ENCODE results near the gene ZDHHC14.
"Not testable (repeated sequence)": the region's sequence is repeated elsewhere in the genome, so short reads cannot be mapped to it uniquely, and the experiment has no call there.

The ZDHHC14 gene

DNA sequence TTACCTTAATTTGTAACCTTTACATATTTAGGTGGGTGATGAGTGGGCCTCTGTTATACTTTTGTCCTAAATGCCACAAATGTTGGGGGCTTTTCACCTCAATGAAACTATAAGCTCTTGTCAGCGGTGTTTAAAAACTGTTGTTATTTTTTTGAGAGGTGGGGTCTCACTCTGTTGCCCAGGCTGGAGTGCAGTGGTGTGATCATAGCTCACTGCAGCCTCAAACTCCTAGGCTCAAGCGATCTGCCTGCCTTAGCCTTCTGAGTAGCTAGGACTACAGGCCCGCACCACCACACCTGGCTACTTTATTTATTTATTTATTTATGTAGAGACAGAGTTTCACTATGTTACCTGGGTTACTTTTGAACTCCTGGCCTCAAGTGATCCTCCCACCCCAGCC is 66.7 kb downstream of the ZDHHC14 start:
- DNase-seq = no peak

DNA sequence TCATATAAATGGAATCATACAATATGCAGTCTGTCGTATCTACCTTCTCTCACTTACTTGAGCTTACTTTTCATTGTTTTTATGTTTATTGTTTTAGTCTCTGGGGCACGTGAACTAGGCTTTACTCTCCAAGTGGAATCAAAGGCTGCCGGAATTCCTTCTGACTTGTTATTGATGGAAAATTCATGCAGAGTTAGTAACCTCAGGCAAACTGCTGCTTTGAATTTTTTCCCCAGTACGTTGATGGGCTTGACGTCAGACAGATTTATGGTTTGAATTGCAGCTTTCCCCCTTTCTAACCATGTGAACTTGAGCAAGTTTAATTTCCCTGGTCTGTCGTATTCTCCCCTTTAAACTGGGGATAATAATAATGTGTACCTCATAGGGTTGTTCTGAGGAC is 68.6 kb downstream of the ZDHHC14 start:
- DNase-seq = peak; percentile 26

DNA sequence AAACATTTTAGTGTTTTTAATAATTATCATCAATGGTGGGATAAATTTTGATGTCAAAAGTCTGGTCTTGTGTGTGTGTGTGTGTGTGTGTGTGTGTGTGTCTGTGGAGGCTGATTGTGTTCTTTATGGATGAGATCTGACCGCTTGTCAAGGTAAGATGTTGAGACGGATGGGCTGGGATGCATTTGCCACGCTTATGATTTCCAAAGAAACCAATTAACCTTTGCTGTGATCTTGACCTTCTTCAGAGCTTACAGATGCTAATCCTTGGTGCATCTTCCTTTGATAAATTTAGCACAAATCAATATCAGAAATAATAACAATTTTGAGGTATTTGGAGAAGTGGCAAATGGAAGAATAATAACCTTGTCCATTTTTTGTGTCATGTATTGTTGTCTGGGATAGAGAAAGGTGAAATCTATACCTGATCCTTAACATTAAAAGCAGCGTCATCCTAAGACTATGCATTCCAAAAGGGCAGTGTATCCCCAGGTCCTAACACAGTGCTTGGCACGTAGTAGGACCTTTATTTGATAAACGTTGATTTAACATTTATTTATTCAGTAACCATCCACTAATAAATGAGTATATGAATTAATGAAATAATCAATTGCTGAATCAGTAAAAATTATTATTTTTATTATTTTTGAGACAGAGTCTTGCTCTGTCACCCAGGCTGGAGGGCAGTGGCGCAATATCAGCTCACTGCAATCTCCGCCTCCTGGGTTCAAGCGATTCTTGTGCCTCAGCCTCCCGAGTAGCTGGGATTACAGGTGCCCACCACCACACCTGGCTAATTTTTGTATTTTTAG is 70.1 kb downstream of the ZDHHC14 start:
- no peak for DNase-seq

DNA sequence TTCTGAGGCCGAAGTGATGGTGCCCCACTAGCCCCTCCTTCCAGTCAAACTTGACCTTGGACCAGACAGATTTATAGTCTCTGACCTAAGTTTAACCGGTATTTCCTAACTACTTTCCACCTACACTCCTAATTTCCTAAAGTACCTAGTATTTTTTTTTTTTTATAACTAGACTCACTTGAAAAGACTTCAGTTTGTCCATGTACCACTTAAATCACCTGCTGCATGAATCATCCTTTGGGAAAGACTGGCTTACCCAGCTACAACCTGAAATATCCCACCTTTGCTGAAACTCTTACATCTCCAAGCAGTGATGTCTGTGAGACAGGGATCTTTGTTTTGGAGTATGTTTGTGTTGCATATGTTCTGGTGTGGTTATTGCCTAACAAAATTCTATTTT is 71.1 kb downstream of the ZDHHC14 start:
- no peak for DNase-seq

DNA sequence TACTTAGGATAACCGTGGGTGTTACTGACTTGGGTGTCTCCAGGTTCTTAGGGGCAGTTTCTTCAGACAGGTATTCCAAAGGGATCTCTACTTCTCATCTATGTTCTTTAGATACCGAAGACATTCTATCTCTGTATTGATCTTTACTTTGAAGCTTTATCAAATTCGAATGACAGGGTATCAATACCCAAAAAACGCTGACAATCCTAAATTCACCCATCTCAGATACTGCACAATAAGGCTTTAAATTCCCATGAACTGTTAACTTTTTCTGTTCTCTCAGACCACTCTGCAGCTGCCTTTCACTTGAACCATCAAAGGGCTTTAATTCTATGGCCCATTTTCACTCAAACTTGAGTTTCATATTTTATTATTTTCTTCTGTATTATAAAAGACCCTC is 72.1 kb downstream of the ZDHHC14 start:
- DNase-seq = no peak

DNA sequence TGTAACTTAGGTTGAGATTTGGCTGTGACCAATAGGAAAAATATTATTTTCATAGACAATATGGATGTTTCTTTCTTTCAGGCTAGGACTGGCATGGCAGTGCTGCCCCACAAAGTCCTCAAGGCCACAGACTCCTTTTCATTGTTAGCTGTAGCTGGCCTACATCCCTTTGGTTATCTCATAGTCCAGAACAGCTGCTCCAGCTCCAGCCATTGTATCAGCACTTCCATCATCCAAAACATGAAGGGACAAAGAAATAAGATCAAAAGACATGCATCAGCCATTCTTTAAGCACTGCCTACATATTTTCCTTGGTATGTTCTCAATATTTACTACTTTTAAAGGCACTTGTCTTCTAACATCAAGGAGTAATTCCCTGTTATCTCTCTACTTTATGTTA is 73.0 kb downstream of the ZDHHC14 start:
- no peak for DNase-seq

DNA sequence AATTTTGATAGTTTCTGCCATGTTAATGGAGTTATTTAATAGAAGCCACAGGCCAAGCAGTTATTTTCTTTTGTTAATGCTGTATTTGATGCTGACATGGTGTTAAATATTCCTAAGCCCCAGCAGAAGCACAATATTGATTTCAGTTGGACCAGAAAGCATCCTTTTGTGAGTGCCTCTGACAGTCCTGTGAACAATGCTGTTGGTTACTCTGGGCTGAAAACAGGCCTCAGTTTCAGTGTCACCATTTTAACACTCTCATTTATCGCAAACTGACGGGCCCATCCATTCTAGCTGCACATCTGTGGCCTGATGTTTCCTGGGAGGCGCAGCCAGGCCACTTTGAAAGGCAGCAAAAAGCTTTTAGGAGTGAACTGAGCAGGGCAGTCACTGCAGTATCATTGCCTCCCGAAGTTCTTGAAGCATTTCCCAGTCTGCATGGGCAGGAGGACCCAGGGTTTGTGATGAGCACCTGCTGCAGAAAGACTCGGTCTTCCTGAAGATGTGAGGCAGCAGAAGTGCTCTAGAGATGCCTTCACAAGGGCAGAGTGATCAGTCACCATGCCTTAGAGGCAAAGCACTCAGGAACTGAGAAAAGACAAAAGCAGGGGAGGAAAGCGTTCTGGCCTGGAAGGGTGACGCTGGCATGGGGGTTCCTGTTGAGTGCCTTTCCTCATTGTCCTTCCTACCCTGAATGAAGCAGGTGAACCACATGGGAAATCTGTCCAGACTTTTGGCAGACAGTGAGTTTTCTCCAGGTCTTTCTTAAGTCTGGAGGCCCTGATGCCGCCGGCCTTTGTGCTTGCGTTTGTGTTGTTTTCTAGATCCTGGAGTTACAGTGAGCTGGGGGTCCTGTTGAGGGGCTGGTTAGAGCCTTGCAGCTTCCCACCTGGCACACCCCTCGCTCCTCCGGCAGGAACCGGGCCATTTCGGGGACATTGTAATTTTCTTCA is 74.0 kb downstream of the ZDHHC14 start:
- no peak for DNase-seq

DNA sequence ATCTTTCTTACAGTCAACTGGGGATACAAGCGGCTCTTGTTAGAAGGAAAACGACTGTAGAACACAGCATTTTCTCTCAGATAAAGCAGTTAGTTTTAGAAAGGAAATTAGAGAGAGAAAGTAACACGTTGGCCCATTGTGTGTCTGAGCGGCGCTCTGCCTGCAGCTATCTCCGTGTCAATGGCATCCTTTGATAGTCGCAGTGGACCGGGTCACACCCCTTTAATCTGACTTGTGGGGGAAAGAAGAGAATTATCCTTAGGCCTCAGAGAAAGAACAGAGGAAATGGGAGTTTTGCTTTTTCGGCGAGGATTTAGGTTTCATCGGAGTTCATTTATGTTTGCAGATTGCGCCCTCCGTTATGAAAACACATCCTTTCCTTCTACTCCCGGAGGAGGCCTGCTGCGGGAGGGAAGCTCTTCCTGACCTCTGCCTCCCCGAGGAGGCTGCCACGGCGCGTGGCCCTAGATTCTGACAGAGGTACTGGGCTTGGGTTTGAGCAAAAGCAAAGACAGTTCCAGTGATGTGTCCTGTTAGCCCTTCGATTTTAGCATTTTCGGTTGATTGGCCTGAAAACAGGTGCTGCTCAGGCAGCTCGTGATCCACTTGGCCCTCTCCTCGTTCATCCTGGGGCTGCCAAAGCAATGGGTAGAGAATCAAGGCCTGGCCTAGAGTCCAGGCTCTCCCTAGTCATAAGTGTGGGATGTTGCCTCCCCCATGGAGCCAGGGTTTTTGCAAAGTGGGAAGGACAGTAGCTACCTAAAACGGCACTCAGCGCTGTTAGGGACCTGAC is 74.9 kb downstream of the ZDHHC14 start:
- no peak for DNase-seq

DNA sequence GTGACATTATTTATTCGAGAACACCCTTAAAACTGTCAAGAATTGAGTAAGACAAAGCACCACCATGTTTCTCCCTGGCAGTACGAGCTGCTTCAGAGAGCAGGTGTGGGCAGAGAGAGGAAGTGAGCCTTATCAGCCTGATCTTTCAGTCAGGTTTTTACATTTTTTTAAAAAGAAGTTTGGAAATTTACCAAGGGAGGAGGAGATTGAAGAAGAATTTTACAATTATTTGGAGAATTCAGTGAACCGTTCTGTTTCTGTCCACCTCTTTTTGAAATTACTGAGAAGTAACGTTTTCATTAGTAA is 75.5 kb downstream of the ZDHHC14 start:
- peak; percentile 76 for DNase-seq

DNA sequence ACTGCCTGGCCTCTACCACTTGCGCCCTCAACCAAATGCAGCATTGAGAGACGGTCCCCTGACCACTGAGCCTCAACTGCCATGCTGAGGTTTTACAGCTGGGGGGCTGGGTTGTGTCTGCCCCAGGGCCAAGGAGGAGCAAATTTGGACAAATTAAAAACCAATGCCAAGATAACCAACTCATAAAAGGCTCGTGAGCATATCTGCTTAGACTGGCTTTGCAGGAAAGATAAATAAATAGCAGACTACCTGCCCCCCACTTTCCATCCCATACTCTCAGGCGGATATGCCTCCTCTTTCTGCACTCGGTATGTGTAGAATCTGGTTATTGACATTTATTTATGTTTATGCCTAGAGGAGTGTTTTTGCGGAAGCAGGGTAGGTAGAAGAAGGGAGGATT is 76.8 kb downstream of the ZDHHC14 start:
- no peak for DNase-seq

DNA sequence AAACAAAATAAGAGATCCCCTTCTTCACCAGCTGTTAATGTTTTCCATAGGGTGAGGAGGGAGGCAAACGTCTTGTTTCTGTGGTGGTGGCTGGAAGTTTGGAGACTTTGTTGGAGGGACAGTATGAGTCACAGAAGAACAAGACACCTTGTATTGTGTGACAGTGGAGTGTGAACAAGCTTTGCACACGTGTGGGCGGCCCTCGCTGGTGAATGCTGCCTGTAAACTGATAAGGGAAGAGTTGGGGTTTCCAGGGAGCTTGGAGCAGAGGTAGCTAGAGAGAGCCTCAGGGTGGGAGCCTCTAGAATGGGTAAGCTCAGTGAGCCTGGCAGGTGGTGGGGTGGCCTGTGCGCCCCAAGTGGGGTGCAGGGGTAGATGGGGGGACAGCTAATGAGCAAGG is 78.3 kb downstream of the ZDHHC14 start:
- no peak for DNase-seq

DNA sequence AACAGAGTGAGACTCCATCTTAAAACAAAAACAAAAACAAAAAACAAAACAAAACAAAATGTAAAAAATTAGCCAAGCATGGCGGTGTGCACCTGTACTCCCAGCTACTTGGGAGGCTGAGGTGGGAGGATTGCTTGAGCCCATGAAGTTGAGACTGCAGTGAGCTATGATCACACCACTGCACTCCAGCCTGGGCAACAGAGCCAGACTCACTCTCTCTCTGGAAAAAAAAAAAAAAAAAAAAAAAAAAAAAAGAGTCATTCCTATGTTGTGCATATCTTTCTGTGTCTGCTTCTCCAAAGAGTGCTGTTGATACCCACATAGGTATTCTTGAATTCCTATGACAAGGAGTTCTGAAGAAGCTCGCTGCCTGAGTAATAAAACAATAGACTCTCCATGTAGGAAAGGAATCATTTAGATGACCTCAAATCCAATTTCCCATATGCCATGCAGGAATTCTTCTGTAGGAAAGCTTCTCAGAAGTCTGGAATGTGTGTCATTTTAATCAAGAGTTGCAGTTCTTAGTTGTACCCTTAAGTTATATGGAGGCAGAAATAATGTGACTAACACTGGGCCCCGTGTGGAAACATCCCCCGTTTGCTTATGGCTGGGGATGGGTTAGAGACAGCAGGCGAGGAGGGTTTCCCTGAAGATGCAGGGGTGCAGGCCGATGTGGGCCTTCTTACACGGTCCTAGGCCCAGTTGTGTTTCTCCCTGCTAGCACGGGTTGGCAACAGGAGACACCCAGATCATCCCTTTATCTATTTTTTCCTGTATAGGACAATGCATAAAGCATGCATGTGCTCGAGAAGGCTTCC is 79.4 kb downstream of the ZDHHC14 start:
- DNase-seq = peak; percentile 7

DNA sequence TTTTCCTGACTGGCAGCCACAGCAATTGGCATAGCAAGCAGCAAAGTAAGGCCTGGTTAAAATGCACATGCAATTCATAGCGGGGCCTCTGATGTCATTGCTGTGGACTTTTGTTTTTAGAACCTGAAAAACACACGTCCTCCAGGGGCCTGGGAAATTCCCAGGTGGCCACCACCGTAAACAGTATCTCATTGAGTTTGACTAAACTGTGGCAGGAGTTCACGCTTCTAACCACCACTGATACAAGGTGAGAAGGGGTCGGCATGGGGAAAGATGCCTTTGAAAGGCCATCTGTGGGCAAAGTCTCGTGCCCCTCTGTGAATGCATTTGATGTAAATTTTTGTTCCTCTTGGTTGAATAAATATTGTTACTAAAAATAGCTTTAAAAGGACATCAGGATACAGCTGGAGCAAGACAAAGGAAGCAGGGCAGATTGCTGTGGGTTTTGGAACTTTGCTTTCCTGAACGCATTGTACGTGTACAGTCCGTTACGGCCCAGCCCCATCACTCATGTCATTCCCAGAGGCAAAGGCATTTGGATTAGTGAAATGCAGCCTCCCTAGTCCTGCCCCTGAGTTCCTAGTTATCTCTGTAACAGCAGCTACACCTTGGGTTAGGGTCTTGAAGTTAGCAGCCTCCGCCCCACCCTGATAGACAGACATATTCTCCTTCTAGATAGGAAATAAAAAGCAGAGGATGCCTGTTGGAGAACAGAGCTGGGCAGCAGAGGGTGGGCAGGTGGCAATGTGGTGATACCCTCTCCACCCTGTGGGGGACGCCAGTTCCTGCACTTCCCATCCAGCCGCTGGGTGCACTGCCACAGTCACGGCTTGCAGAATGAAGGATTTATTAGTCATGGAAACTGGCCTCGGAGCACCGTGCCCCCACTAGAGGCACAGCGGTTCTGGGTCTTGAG is 80.3 kb downstream of the ZDHHC14 start:
- peak; percentile 39 for DNase-seq

DNA sequence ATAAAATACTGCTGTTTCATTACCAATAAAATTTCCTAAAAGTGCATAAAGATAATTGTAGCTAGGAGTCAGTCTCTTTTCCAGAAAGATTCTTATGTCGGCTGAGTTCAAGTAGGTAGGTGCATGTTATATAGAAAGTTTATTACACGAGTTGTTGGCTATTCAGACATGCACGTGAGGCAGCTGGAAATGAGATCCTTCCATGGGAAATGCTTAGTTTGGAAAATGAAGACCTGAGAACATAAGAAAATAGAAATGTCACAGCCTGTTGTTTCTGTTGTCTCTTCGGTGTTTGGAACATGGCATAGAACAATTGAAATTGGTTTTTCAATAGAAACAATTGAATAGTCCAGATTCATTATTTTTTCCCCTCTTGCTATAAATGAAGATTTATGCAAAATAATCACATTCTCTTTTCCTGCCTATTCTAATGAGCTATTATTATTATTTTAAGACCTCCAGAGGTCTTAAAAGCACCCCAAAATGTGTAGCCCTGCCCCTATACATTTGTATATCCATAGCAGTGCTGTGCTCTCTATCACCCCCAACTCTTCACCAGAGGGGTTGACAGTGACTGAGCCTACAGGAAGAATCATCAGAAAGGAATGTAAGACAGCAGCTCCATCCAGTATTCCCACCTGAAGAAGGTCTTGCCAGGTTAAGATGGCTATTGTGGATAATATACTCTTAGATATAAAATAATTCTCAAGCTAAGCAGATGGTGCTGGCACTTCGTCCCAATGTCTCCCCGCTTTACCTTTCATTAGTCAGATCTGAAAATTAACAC is 82.2 kb downstream of the ZDHHC14 start:
- no peak for DNase-seq

DNA sequence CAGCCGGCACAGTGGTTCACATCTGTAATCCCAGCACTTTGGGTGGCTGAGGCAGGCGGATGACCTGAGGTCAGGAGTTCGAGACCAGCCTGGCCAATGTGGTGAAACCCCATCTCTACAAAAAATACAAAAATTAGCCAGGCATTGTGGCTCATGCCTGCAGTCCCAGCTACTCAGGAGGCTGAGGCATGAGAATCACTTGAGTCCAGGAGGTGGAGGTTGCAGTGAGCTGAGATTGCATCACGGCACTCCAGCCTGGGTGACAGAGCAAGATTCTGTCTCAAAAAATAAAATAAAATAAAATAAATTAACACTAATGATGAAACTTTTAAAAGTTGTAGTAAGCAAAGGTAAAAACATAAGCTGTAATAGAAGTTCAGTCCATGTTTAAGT is 82.7 kb downstream of the ZDHHC14 start:
- not testable (repeated sequence) for DNase-seq

DNA sequence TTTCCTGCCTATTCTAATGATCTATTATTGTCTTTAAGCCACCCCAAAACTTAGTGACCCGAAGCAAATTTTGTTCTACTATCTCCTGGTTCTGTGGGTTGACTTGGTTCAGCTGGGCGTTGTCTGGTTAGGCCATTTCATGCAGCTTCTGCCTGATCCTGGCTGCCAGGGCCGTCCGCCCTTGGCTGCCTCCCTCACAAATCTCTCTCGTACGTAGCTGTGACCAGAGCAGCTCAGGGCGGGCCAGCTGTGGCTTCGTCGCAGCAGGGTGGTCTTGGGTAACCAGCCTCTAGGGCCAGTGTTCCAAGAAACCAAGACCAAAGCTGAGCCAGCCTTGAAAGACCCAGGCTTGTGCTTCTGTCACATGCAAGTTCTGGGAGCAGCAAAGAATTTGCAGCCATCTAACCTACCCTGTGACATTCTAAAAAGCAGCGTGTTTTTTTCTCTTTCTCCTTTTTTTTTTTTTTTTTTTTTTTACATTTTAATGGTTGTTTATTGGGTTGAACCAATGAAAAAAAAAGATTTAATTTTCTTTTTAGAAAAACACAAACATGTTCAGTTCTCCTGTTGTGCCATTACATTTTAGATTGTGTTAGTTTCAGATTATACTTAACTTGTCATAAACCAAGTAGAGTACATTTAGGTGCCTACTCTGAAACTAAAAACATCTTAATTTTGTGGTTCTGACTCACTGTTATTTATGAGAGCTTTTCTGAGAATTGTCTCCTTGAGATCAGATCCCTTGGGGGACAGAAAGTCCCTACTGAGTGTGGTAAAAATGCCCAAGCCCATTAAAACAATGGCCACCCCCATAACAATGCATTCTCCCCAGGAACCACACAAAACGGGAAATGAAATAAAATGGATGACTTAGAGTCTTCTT is 83.9 kb downstream of the ZDHHC14 start:
- DNase-seq = no peak

DNA sequence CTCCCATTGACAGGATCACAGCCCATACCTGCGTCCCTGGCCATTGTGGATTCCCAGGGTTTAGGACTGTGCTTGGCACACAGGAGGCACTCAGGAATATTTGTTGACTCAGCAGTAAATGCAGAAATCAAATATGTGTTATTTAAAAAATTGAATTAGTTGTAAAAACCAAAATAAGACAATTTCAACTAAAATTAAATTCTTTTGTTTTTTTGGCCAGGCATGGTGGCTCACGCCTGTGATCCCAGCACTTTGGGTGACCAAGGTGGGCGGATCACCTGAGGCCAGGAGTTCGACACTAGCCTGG is 85.3 kb downstream of the ZDHHC14 start:
- DNase-seq = no peak

DNA sequence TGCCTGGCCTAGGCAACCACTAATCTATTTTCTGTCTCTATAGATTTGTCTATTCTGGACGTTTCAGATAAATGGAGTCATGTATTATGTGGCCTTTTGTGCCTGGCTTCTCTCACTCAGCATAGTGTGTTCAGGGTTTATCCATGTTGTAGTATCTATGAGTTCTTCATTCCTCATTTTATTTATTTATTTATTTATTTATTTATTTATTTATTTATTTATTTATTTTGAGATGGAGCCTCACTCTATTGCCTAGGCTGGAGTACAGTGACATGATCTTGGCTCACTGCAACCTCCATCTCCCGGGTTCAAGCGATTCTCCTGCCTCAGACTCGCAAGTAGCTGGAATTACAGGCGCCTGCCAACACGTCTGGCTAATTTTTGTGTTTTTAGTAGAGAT is 86.3 kb downstream of the ZDHHC14 start:
- DNase-seq = not testable (repeated sequence)

DNA sequence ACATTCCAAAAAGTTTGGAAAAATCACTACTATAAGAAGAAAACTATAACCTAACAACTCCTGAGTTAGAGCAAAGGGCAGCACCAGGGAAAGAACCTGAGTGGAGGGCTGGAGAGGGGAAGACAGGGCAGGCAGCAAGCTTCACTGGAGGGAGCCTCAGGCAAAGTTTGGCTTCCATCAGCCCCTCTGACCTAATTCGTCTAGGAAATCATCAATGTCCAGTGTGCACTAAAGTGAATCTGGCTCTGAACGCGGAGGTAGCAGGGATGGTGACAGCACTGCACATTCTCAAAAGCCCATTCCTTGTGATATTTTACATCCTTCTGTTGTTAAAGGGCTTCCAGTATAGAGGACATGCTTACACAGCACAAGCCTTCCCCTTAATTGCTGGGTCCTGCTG is 87.1 kb downstream of the ZDHHC14 start:
- DNase-seq = no peak

DNA sequence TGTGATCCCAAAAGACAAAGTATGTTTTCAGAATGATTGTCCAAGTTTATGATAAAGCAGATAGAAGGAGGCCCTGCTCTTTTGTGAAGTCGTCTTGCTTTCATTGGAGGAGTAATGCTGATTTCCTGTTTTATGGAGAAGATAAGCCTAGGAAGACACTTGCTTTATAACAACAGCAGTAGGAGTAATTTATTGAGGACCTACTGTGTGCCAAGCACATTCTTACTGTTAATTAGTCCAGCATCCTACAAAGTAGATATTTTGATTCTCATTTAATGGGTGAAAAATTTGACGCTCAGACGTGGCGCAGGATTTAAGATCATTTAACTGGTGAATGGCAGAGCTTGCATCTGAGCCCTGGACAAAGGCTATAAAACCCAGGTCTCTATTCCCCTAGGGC is 87.6 kb downstream of the ZDHHC14 start:
- DNase-seq = no peak

Measured in kidney glomerular epithelial cell (primary cell).